Measurements from ENCODE around the gene GTF2F1. TPM values are rescaled to one million over a fixed set of nuclear protein-coding genes. Genes with fewer than 3 reads are reported as not detected.

The GTF2F1 gene
- total RNA-seq, 1 experiment from 2014 or later = 46.9 TPM

- no peak for DNase-seq (ENCODE audit: low read depth in 1 of 2, low spot score in 2 of 2)
- Histone ChIP-seq H3K36me3 (peaks cover 84% of the 10 kb centered on the region), H3K27me3 (replicated peaks) (no peaks in the 10 kb centered on the region), H3K9me3 (replicated peaks) (no peaks in the 10 kb centered on the region), H3K27ac (no peak overlapping the region), H3K4me1 (replicated peaks) (no peaks in the 10 kb centered on the region), H3K4me3 (no peak overlapping the region)
Observed at GRCh38 chr19:6384381-6384780, 8.6 kb downstream of the GTF2F1 start.

- no peaks in the 10 kb centered on the region for H3K9me3 ChIP-seq (replicated peaks)
- H3K36me3 ChIP-seq = peaks cover 82% of the 10 kb centered on the region
- H3K4me1 ChIP-seq (replicated peaks) = no peaks in the 10 kb centered on the region
- no peak overlapping the region for H3K4me3 ChIP-seq
- H3K27ac ChIP-seq = no peak overlapping the region
- DNase-seq (ENCODE audit: low read depth in 1 of 2, low spot score in 2 of 2) = no peak
- no peaks in the 10 kb centered on the region for H3K27me3 ChIP-seq (replicated peaks)
Observed at GRCh38 chr19:6383188-6383587, 9.8 kb downstream of the GTF2F1 start.

DNA sequence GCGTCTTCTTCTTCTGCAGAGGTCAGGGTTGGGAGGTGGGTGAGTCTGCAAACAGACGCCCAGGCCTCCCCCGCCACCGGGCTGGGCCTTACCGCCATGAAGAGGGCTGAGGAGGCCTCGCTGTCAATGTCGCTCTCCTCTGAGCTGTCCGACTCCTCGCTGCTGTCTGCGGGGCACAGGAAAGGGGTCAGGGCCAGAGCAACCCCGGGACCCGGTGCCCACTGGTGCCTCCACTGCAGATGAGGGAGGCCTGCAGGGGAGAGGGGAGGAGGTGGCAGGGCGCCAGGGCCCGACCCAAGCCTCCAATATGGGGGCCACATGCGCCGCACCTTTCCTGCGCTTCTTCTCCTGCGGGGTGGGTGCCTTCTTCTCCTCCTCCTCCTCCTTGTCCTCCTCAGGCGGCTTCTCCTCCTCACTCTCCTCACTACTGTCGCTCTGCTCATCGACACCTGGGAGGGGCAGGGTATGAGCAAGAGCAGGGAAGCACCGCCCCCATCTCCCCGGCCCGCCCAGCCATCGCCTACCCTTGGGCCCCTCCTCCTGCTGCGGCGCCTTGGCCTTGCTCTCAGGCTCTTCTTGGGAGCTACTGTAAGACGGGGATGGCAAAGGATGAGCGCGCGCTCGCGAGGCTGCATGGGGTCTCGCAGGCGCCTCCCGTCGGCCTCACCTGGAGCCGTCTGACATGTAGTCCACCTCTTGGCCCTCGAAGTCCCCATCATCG lies 11.8 kb downstream of the GTF2F1 start:
- H3K4me3 ChIP-seq = no peak overlapping the region
- H3K9me3 ChIP-seq (replicated peaks) = no peaks in the 10 kb centered on the region
- no peaks in the 10 kb centered on the region for H3K27me3 ChIP-seq (replicated peaks)
- H3K4me1 ChIP-seq (replicated peaks) = no peaks in the 10 kb centered on the region
- peaks cover 64% of the 10 kb centered on the region for H3K36me3 ChIP-seq
- no peak overlapping the region for H3K27ac ChIP-seq
- no peak for DNase-seq (ENCODE audit: low read depth in 1 of 2, low spot score in 2 of 2)

DNA sequence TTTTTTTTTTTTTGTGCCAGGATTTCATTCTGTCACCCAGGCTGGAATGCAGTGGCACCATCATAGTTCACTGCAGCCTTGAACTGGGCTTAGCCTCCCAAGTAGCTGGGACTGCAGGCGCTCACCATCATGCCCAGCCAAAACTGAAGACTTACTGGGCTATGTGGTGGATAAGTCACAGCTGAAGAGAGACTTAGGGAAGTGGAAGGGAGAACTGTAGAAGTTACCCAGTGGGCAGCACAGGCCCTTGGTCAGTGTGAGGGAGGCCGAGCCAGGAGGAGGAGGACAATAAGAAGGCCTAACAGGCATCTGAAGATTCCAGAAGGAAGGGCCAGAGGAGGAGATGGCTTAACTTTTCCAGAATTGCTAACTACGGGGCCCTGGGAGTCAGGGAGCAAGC lies 13.2 kb downstream of the GTF2F1 start:
- peaks cover 59% of the 10 kb centered on the region for H3K36me3 ChIP-seq
- no peak overlapping the region for H3K27ac ChIP-seq
- H3K4me3 ChIP-seq = no peak overlapping the region
- no peaks in the 10 kb centered on the region for H3K4me1 ChIP-seq (replicated peaks)
- no peaks in the 10 kb centered on the region for H3K27me3 ChIP-seq (replicated peaks)
- DNase-seq (ENCODE audit: low read depth in 1 of 2, low spot score in 2 of 2) = no peak
- H3K9me3 ChIP-seq (replicated peaks) = no peaks in the 10 kb centered on the region

GRCh38 chr19:6378486-6378885 lies 14.5 kb downstream of the GTF2F1 start:
- H3K27ac ChIP-seq = no peak overlapping the region
- no peak for DNase-seq (ENCODE audit: low read depth in 1 of 2, low spot score in 2 of 2)

GRCh38 chr19:6378041-6378440 lies 14.9 kb downstream of the GTF2F1 start:
- H3K36me3 ChIP-seq = peaks cover 46% of the 10 kb centered on the region
- no peaks in the 10 kb centered on the region for H3K27me3 ChIP-seq (replicated peaks)
- H3K4me1 ChIP-seq (replicated peaks) = peaks cover 6% of the 10 kb centered on the region; the same call in 1 of the 2 replicates
- no peak overlapping the region for H3K4me3 ChIP-seq
- no peak for DNase-seq (ENCODE audit: low read depth in 1 of 2, low spot score in 2 of 2)
- no peaks in the 10 kb centered on the region for H3K9me3 ChIP-seq (replicated peaks)
- H3K27ac ChIP-seq = no peak overlapping the region

More at GRCh38 chr19:6378486-6378885, 14.5 kb downstream of the GTF2F1 start:
- Histone ChIP-seq H3K36me3 (peaks cover 51% of the 10 kb centered on the region), H3K4me3 (no peak overlapping the region), H3K4me1 (replicated peaks) (peaks cover 6% of the 10 kb centered on the region; the same call in 1 of the 2 replicates), H3K9me3 (replicated peaks) (no peaks in the 10 kb centered on the region), H3K27me3 (replicated peaks) (no peaks in the 10 kb centered on the region)

- Histone ChIP-seq H3K36me3 (peaks cover 34% of the 10 kb centered on the region), H3K27ac (no peak overlapping the region), H3K27me3 (replicated peaks) (no peaks in the 10 kb centered on the region), H3K9me3 (replicated peaks) (no peaks in the 10 kb centered on the region), H3K4me1 (replicated peaks) (peaks cover 10% of the 10 kb centered on the region), H3K4me3 (no peak overlapping the region)
- no peak for DNase-seq (ENCODE audit: low read depth in 1 of 2, low spot score in 2 of 2)
Observed at GRCh38 chr19:6376512-6377190, 16.3 kb downstream of the GTF2F1 start.

- no peaks in the 10 kb centered on the region for H3K27me3 ChIP-seq (replicated peaks)
- H3K4me1 ChIP-seq (replicated peaks) = peaks cover 10% of the 10 kb centered on the region
- H3K27ac ChIP-seq = no peak within 1 kb of the TSS
- no peak within 1 kb of the TSS for H3K4me3 ChIP-seq
- peaks cover 23% of the 10 kb centered on the region for H3K36me3 ChIP-seq
- H3K9me3 ChIP-seq (replicated peaks) = no peaks in the 10 kb centered on the region
- no peak for DNase-seq (ENCODE audit: low read depth in 1 of 2, low spot score in 2 of 2)
Observed at GRCh38 chr19:6375411-6376010, 17.5 kb downstream of the GTF2F1 start, which contains the start of gene PSPN. Gene PSPN (minus strand): TSS chr19:6375933. CDS start chr19:6375849, 84 bp downstream.

DNA sequence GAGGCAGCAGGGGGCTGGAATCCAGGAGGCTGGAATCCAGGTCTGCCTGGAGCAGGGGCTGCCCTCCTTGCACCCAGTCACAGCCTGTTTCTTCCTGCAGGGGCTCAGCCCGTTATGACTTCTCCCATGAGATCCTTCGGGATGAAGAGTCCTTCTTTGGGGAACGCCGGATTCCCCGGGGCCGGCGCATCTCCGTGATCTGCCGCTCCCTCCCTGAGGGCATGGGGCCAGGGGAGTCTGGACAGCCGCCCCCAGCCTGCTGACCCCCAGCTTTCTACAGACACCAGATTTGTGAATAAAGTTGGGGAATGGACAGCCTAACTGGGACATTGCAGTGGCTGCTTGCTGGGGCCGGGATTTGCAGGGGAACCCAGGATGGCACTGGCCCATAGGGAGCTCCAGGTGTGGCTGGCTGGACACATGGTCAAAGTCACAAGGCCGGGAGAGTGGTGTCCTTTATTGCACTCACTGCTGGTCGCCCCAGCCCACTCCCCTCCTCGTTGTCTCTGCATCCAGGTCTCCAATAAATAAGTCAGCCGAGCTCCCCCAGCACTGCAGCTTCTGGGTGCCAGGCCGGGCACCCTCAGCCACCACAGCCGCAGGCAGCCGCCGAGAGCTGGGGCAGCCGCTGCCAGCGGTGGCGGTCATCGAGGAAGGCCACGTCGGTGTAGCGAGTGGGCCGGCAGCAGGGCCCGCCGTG lies 18.1 kb downstream of the GTF2F1 start:
- Histone ChIP-seq H3K27ac (no peak overlapping the region), H3K27me3 (replicated peaks) (no peaks in the 10 kb centered on the region), H3K4me3 (no peak overlapping the region), H3K9me3 (replicated peaks) (no peaks in the 10 kb centered on the region), H3K36me3 (peaks cover 16% of the 10 kb centered on the region), H3K4me1 (replicated peaks) (peaks cover 10% of the 10 kb centered on the region)
- no peak for DNase-seq (ENCODE audit: low read depth in 1 of 2, low spot score in 2 of 2)

DNA sequence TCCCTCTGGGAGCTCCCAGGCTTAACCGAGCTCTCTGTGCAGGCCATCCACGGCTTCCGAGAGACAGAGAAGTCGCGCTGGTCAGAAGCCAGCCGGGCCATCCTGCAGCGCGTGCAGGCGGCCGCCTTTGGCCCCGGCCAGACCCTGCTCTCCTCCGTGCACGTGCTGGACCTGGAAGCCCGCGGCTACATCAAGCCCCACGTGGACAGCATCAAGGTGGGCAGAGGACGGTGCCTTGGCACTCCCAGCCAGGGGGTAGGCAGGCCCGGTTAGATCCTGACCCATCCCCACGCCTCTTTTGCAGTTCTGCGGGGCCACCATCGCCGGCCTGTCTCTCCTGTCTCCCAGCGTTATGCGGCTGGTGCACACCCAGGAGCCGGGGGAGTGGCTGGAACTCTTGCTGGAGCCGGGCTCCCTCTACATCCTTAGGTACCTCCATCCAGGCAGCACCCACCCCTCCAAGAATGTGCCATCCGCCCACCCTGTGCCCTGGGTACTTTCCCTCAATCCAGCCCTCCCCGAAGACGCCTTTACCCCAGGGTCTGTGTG lies 18.7 kb downstream of the GTF2F1 start:
- DNase-seq (ENCODE audit: low read depth in 1 of 2, low spot score in 2 of 2) = no peak
- H3K36me3 ChIP-seq = peaks cover 12% of the 10 kb centered on the region
- H3K27me3 ChIP-seq (replicated peaks) = no peaks in the 10 kb centered on the region
- no peaks in the 10 kb centered on the region for H3K9me3 ChIP-seq (replicated peaks)
- peaks cover 10% of the 10 kb centered on the region for H3K4me1 ChIP-seq (replicated peaks)
- no peak overlapping the region; the same call in 1 of the 2 replicates for H3K4me3 ChIP-seq
- no peak overlapping the region for H3K27ac ChIP-seq

- Histone ChIP-seq H3K27me3 (replicated peaks) (no peaks in the 10 kb centered on the region), H3K4me3 (peak overlapping the region; percentile 79), H3K27ac (no peak overlapping the region), H3K9me3 (replicated peaks) (no peaks in the 10 kb centered on the region), H3K36me3 (peaks cover 9% of the 10 kb centered on the region), H3K4me1 (replicated peaks) (peaks cover 10% of the 10 kb centered on the region)
- no peak for DNase-seq (ENCODE audit: low read depth in 1 of 2, low spot score in 2 of 2)
Observed at GRCh38 chr19:6373813-6374108, 19.2 kb downstream of the GTF2F1 start.

GRCh38 chr19:6373096-6373812 lies 19.7 kb downstream of the GTF2F1 start:
- peaks cover 12% of the 10 kb centered on the region for H3K36me3 ChIP-seq
- H3K9me3 ChIP-seq (replicated peaks) = no peaks in the 10 kb centered on the region
- H3K27me3 ChIP-seq (replicated peaks) = no peaks in the 10 kb centered on the region
- H3K4me3 ChIP-seq = peak overlapping the region; percentile 79
- H3K27ac ChIP-seq = peak overlapping the region; percentile 57
- peak; percentile 43 to 98 for DNase-seq (ENCODE audit: low read depth in 1 of 2, low spot score in 2 of 2)
- peaks cover 10% of the 10 kb centered on the region for H3K4me1 ChIP-seq (replicated peaks)

GRCh38 chr19:6372594-6373095 lies 20.3 kb downstream of the GTF2F1 start, which contains the start of gene ALKBH7:
Gene ALKBH7 (plus strand): TSS chr19:6372794. CDS start chr19:6372821, 27 bp downstream.
- Histone ChIP-seq H3K4me1 (replicated peaks) (peaks cover 10% of the 10 kb centered on the region), H3K27ac (peak within 1 kb of the TSS; percentile 57), H3K36me3 (peaks cover 19% of the 10 kb centered on the region), H3K4me3 (peak within 1 kb of the TSS; percentile 79), H3K27me3 (replicated peaks) (no peaks in the 10 kb centered on the region), H3K9me3 (replicated peaks) (no peaks in the 10 kb centered on the region)
- DNase-seq (ENCODE audit: low read depth in 1 of 2, low spot score in 2 of 2) = peak; percentile 98 to 100

All from SJSA1 (cell line).